AG09319 (cell line): ENCODE results near the gene AK2.
"Not testable (repeated sequence)": the region's sequence is repeated elsewhere in the genome, so short reads cannot be mapped to it uniquely, and the experiment has no call there.

Experiments used
- DNase-seq: peaks from one replicate; pipeline ENCODE4 v3.0.0-alpha.2; 2010; ENCODE audit warnings: low read depth; ENCODE audit errors: extremely low read depth
- TF ChIP-seq, protein P1 (sequence below): IDR thresholded peaks from 2 replicates; pipeline ENCODE4 v1.5.1; 2011; ENCODE audit warnings: low read depth, mild to moderate bottlenecking, inconsistent platforms, low read length, moderate library complexity

AK2 gene

DNA sequence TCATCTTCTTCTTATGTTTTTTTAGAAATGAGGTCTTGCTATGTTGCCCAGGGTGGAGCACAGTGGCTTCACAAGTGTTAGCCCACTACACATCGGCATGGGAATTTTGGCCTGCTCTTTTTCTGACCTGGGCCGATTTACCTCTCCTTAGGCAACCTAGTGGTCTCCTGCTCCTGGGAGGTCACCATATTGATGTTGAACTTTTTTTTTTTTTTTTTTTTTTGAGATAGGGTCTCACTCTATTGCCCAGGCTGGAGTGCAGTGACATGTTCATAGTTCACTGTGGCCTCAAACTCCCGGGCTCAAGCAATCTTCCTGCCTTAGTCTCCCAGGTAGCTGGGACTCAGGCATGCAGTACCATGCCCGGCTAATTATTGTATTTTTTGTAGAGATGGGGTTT, 7.5 kb downstream of the AK2 start:
- no peak for DNase-seq
- TF ChIP-seq, protein P1, sequence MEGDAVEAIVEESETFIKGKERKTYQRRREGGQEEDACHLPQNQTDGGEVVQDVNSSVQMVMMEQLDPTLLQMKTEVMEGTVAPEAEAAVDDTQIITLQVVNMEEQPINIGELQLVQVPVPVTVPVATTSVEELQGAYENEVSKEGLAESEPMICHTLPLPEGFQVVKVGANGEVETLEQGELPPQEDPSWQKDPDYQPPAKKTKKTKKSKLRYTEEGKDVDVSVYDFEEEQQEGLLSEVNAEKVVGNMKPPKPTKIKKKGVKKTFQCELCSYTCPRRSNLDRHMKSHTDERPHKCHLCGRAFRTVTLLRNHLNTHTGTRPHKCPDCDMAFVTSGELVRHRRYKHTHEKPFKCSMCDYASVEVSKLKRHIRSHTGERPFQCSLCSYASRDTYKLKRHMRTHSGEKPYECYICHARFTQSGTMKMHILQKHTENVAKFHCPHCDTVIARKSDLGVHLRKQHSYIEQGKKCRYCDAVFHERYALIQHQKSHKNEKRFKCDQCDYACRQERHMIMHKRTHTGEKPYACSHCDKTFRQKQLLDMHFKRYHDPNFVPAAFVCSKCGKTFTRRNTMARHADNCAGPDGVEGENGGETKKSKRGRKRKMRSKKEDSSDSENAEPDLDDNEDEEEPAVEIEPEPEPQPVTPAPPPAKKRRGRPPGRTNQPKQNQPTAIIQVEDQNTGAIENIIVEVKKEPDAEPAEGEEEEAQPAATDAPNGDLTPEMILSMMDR: no peak

DNA sequence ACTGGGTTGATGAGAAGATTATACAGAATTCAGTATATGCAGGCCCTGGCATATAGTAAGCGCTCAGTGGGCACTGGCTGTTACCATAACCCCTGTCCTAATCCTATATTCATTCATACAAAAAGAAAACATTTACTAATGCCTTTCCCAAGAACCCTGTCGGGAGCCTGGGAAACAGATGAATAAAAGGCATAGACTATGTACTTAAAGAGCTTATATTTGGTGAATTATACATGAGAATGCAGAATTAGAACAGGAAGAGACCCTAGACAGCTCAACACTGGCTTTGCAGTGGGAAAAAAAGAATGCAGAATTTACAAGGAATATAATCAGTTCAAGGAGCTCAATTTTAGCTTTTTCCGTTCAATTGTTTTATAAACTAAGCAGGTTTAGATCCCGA, 10.9 kb downstream of the AK2 start:
- TF ChIP-seq, protein P1: no peak
- DNase-seq: no peak

DNA sequence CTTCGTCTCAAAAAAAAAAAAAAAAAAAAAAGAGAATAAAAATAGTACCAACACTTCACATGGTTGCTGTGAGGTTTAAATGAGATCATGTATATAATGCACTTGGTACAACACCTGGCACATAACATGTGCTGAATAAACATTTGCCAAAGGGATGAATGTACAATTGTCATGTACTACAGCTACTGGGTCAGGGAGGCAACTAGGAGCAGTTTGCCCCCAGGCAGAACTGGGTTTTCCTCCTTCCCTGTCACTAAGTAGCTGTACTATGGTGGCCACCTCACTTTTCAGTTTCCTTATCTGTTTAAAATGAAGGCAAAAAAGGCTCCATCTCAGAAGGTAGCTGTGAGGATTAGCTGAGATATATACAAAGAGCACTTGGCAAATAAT, 11.5 kb downstream of the AK2 start:
- DNase-seq: no peak
- TF ChIP-seq, protein P1: no peak

DNA sequence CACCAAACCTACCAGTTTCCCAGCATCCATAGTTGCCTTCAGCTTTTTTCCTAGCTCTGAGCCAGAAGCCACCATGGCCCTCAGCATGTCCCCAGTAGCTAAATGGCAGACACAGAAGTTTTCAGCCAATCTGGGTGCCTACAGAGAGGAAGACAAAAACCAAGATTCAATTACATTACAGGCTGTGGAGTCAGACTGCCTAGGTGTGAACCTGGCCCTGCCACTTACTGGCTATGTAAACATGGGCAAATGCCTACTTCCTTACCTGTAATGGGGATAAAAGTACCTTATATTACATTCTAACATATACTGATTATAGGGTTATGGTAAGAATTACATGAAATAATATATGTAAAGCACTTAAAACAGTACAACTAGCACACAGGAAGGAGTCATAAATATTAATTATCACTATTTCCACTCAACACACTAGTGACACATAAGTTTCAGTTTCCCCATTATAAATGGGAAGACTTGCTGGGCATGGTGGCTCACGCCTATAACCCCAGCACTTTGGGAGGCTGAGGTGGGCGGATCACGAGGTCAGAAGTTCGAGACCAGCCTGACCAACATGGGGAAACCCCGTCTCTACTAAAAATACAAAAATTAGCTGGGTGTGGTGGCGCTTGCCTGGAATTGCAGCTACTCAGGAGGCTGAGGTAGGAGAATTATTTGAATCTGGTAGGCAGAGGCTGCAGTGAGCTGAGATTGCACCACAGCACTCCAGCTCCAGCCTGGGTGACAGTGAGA, 12.1 kb downstream of the AK2 start:
- not testable (repeated sequence) for DNase-seq

- DNase-seq: no peak
- TF ChIP-seq, protein P1: no peak
These were observed 14.0 kb downstream of the AK2 start for GRCh38 chr1:33022650-33023200.

DNA sequence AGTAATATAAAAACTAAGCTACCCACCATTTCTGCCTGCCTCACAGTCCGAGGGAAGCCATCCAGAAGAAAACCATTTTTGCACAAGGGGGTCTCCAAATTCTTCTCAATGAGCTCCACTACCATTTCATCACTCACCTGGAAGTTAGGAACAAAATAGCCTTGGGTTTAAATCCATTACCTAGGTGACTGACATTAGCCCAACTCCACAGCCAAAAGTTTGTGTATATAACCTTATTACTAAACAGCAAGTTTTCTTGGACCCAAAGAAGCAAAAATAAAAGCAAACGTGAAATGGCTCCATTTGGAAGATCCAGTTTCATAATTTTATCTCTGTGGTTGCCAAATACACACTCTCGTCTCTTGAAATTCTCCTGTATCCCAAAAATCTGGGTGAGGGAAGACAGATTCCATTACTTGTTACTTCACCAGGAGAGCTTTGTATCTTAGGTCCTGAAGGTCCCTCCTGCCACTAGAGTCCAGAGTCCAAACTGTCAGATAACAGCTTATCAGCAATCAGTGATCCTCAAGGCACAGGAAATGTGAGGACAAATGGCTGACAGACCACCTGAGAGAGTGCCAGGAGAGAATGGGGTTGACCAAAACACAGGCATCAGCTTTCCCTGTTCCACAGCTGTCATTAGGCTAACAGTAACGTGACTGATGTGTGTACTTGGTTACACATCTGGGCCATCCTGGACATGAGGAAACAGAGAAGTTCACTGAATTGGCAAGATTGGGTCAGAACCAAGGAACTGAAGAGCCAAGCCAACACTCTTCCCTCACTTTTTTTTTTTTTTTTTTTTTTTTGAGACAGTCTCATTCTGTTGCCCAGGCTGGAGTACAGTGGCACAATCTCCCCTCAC, 14.9 kb downstream of the AK2 start:
- no peak for DNase-seq
- TF ChIP-seq, protein P1: no peak

DNA sequence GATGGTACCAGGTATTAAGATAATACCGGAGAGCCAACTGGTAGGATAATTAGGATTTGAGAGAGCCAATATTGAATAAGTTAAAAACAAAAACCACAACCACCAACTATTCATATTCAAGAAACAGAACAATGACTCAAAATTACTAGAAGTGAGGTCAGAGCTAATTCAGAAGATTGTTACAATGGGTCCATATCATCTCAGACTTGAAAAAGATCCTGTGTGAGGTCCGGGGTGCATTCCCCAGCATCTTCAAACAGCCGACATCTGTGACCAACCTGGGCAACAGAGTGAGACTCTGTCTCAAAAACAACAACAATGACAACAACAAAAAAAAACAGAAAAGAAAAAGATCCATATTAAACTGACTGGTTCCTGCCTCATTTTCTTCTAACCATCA, 18.6 kb downstream of the AK2 start:
- TF ChIP-seq, protein P1: no peak
- DNase-seq: no peak
